Breast epithelium (tissue), 4 donors: ENCODE measurements around the gene BRCC3. TPM values are rescaled to one million over a fixed set of nuclear protein-coding genes. Genes with fewer than 3 reads are reported as not detected.

Source experiments
- DNase-seq, 2 donors: peaks; one replicate each; pipeline ENCODE4 v3.0.0-alpha.2; 2019; ENCODE audit warnings: low spot score in 2 of 2
- H3K27ac ChIP-seq, 2 donors: fragments of 200-600 bp; sonication (generic) in 1 of 2; one replicate each; pipeline ENCODE4 v1.5.1; 2016 to 2019; ENCODE audit warnings: mild to moderate bottlenecking in 1 of 2
- H3K27me3 ChIP-seq, 2 donors: fragments of 200-600 bp; sonication (generic) in 1 of 2; one replicate each; pipeline versions ENCODE4 v1.5.1 to v1.6.0; 2017 to 2019; ENCODE audit warnings: control low read depth in 1 of 2, mild to moderate bottlenecking in 1 of 2
- H3K36me3 ChIP-seq: fragments of 200-600 bp; one replicate; pipeline ENCODE4 v1.5.1; 2019
- H3K4me1 ChIP-seq, 2 donors: fragments of 200-600 bp; sonication (generic); one replicate each; pipeline ENCODE4 v1.5.1; 2016 to 2019; ENCODE audit warnings: control low read depth in 1 of 2
- H3K4me3 ChIP-seq, 3 donors: fragments of 200-600 bp; sonication (generic); 1 replicate in 2 of 3; 2 replicates in 1 of 3; pipeline ENCODE4 v1.5.1; 2016 to 2019; ENCODE audit warnings: mild to moderate bottlenecking in 3 of 3, moderate library complexity in 2 of 3
- H3K9me3 ChIP-seq, 2 donors: fragments of 200-600 bp; sonication (generic) in 1 of 2; one replicate each; pipeline ENCODE4 v1.5.1; 2016 to 2019; ENCODE audit warnings: control low read depth in 1 of 2
- POLR2A ChIP-seq: fragments of 450-650 bp; IDR thresholded peaks from one replicate; pipeline ENCODE4 v1.6.1; 2016; ENCODE audit warnings: antibody characterized with exemption, mild to moderate bottlenecking, moderate library complexity
- POLR2AphosphoS5 ChIP-seq, 3 donors: sonication (generic); formaldehyde crosslinking; IDR thresholded peaks; one replicate each; pipeline ENCODE4 v1.6.1; 2017; ENCODE audit warnings: antibody characterized with exemption in 3 of 3
- intact Hi-C: fragments of 100-400 bp; cut with DNase I; formaldehyde crosslinking; loops from one replicate; pipeline ENCODE4 v1.15.1; 2023; ENCODE audit warnings: low total_unique reads
- total RNA-seq, 3 donors: library from RNA; depleted of rRNA; stranded (reverse); fragments of >200 nt; gene quantifications; one replicate each; pipeline ENCODE4 v1.1.0, GENCODE V29; 2016
- TF ChIP-seq, protein P1 (sequence below), 3 donors: fragments of 450-650 bp; IDR thresholded peaks; one replicate each; pipeline ENCODE4 v1.5.1; 2016 to 2017; ENCODE audit warnings: antibody characterized with exemption in 3 of 3, mild to moderate bottlenecking in 3 of 3, moderate library complexity in 3 of 3

BRCC3 gene
- total RNA-seq, 3 donors from 2014 or later: 12.8 to 16.0 (median 13.1) TPM

DNA sequence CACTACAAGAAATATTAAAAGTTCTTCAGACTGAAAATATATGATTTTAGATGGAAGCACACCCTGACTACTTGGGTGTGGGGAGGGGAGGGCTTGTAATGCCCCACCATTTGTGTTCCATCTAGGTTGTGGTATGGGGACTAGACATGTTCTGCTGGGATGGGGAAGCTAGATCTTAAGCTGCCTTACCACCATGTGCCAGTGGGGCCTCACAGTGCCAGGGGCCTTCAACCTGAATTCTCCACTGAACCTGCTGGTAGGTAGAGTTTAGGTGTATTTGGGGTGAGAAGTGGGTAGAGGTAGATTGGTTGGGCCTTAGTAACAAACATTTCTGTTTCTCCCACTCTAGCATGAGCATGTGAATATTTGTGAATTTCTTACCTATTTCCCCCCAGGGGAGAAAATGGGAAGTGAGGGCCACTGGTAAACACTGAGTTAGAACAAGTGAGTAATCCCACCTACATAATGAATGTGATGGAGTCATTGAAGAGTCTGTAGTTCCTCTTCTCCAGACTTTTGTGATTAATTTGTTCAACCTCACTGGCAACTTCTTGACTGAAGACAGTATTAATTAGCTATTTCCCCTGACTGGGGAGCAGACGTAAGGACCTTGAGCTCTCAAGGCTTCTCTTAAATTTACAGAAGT lies 44.0 kb downstream of the BRCC3 start:
- DNase-seq: no peak
- Histone ChIP-seq H3K4me1 (no peaks in the 10 kb centered on the region), H3K27me3 (no peaks in the 10 kb centered on the region), H3K36me3 (no peaks in the 10 kb centered on the region), H3K4me3 (no peak overlapping the region), H3K9me3 (peaks cover 0 to 10% of the 10 kb centered on the region in 2 donors), H3K27ac (no peak overlapping the region)
- intact Hi-C loops: no loop called here
- TF ChIP-seq, protein P1, sequence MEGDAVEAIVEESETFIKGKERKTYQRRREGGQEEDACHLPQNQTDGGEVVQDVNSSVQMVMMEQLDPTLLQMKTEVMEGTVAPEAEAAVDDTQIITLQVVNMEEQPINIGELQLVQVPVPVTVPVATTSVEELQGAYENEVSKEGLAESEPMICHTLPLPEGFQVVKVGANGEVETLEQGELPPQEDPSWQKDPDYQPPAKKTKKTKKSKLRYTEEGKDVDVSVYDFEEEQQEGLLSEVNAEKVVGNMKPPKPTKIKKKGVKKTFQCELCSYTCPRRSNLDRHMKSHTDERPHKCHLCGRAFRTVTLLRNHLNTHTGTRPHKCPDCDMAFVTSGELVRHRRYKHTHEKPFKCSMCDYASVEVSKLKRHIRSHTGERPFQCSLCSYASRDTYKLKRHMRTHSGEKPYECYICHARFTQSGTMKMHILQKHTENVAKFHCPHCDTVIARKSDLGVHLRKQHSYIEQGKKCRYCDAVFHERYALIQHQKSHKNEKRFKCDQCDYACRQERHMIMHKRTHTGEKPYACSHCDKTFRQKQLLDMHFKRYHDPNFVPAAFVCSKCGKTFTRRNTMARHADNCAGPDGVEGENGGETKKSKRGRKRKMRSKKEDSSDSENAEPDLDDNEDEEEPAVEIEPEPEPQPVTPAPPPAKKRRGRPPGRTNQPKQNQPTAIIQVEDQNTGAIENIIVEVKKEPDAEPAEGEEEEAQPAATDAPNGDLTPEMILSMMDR (IDR thresholded peaks at IDR 0.05): no peak
- TF ChIP-seq POLR2A (no peak), POLR2AphosphoS5 (IDR thresholded peaks at IDR 0.05) (no peak)

DNA sequence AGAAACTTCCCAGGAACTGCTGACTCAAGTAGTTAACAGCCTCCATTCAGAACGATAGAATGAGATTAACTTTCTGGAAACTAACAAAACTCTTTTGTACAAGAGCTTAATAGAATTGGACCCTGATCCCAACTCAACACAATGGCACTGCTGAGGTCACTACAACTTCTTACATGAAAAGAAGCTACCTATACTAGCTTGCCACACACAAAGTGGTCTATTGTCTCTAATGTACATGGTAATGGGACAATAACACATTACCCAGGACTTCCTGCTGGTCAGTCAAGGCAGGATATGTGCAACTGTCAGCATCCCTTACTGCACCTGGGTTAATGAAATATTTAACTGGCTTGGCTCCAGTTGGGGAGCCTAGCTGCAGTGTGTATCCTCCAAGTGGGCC lies 56.2 kb downstream of the BRCC3 start:
- Histone ChIP-seq H3K4me3 (no peak overlapping the region), H3K9me3 (peaks cover 8 to 30% of the 10 kb centered on the region in 2 donors), H3K36me3 (no peaks in the 10 kb centered on the region), H3K27me3 (no peaks in the 10 kb centered on the region), H3K27ac (no peak overlapping the region), H3K4me1 (no peaks in the 10 kb centered on the region)
- no peak for DNase-seq
- no peak for TF ChIP-seq POLR2AphosphoS5 (IDR thresholded peaks at IDR 0.05)
- TF ChIP-seq, protein P1 (IDR thresholded peaks at IDR 0.05): no peak
- no peak for TF ChIP-seq POLR2A
- intact Hi-C loops: no loop called here

DNA sequence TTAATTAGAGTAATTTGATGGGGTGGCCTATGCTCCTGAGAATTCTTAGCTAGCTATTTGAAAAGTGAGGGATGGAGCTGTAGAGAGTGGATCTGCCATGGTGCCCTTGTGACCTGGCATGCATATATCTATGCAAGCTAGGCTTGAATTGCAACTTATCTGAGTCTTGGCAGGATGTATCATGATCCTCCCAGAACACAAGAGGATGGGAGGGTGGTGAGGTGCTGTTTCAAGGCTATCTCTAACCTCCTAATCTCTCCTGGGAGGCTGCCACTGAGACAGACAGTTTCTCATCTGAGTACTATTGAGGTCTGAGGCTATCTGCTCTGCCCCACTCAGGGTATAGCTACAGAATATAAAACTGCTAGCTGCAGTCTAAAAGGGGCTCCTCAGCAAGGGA lies 56.6 kb downstream of the BRCC3 start:
- H3K27me3 ChIP-seq: no peaks in the 10 kb centered on the region
- H3K36me3 ChIP-seq: no peaks in the 10 kb centered on the region
- TF ChIP-seq, protein P1 (IDR thresholded peaks at IDR 0.05): no peak
- TF ChIP-seq POLR2A: no peak
- TF ChIP-seq POLR2AphosphoS5 (IDR thresholded peaks at IDR 0.05): no peak
- no peak for DNase-seq
- intact Hi-C loops: no loop called here
- no peaks in the 10 kb centered on the region for H3K4me1 ChIP-seq
- no peak overlapping the region for H3K27ac ChIP-seq
- H3K9me3 ChIP-seq: peaks cover 8 to 30% of the 10 kb centered on the region in 2 donors
- H3K4me3 ChIP-seq: no peak overlapping the region

DNA sequence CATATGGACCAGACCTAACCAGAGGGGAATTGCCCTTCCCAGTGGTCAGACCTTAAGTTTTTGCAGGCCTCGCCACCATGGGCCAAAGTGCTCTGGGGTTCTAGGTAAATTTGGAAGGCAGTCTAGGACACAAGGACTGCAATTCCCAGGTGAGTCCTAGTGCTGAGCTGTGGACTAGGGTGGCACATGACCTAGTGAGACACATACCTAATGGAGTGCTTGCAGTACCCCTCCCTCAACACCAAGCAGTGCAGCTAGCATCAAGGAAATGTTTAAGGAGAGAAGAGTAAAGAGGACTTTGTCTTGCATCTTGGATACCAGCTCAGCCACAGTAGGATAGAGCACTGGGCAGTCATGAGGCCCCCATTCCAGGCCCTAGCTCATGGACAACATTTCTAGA lies 60.8 kb downstream of the BRCC3 start:
- Histone ChIP-seq H3K9me3 (peaks cover 3 to 29% of the 10 kb centered on the region in 2 donors), H3K4me1 (no peaks in the 10 kb centered on the region), H3K4me3 (no peak overlapping the region), H3K27ac (no peak overlapping the region), H3K27me3 (no peaks in the 10 kb centered on the region), H3K36me3 (no peaks in the 10 kb centered on the region)
- intact Hi-C loops: no loop called here
- DNase-seq: no peak
- TF ChIP-seq POLR2AphosphoS5 (IDR thresholded peaks at IDR 0.05): no peak

DNA sequence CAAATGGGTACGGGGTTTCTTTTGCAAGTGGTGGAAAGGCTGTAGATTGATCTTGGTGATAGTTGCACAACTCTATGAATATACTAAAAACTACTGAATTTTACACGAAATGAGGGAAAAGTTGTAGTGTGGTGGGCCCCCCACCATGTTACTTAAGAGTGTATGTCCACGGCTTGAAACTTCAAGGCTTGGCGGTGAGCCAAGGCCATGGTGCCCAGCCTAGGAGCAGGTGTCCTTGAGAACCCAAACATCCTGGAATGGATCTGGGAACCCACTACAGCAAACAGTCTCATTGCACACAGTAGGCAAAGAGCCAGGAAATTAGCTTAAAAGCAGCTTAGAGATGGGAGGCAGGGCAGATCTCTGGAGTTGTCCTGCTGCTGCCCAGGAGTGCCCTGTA lies 62.9 kb downstream of the BRCC3 start:
- TF ChIP-seq, protein P1 (IDR thresholded peaks at IDR 0.05): no peak
- intact Hi-C loops: no loop called here
- Histone ChIP-seq H3K36me3 (no peaks in the 10 kb centered on the region), H3K4me3 (no peak overlapping the region), H3K27ac (no peak overlapping the region), H3K9me3 (peaks cover 0 to 10% of the 10 kb centered on the region in 2 donors), H3K27me3 (no peaks in the 10 kb centered on the region), H3K4me1 (no peaks in the 10 kb centered on the region)
- no peak for DNase-seq
